Uterus (tissue), 4 donors: ENCODE data around the gene C5orf63. TPM values are rescaled to one million over a fixed set of nuclear protein-coding genes. Genes with fewer than 3 reads are reported as not detected.

Experiments
- DNase-seq, 2 donors: peaks; one replicate each; pipeline ENCODE4 v3.0.0-alpha.2; 2019 to 2020
- H3K27ac ChIP-seq, 2 donors: fragments of 200-600 bp; sonication (generic); 1 replicate in 1 of 2; 2 replicates in 1 of 2; pipeline ENCODE4 v1.5.1; 2016 to 2018
- H3K27me3 ChIP-seq, 2 donors: fragments of 200-600 bp; sonication (generic); one replicate each; pipeline ENCODE4 v1.5.1; 2018 to 2019; ENCODE audit warnings: control low read depth in 1 of 2
- H3K36me3 ChIP-seq, 2 donors: fragments of 200-600 bp; sonication (generic); one replicate each; pipeline ENCODE4 v1.5.1; 2019; ENCODE audit warnings: control low read depth in 1 of 2
- H3K4me1 ChIP-seq, 2 donors: fragments of 200-600 bp; sonication (generic); one replicate each; pipeline ENCODE4 v1.5.1; 2018 to 2019; ENCODE audit warnings: control low read depth in 1 of 2
- H3K4me3 ChIP-seq, 2 donors: fragments of 200-600 bp; sonication (generic); 1 replicate in 1 of 2; 2 replicates in 1 of 2; pipeline ENCODE4 v1.5.1; 2018 to 2019; ENCODE audit warnings: mild to moderate bottlenecking in 1 of 2
- H3K9me3 ChIP-seq, 2 donors: fragments of 200-600 bp; sonication (generic); one replicate each; pipeline ENCODE4 v1.5.1; 2019; ENCODE audit warnings: control low read depth in 1 of 2
- POLR2A ChIP-seq, 2 donors: fragments of 450-650 bp; IDR thresholded peaks; one replicate each; pipeline ENCODE4 v1.6.1; 2016; ENCODE audit warnings: antibody characterized with exemption in 2 of 2, mild to moderate bottlenecking in 1 of 2, moderate library complexity in 1 of 2
- intact Hi-C: fragments of 100-400 bp; cut with DNase I; formaldehyde crosslinking; loops from one replicate; pipeline ENCODE4 v1.15.1; 2023; ENCODE audit warnings: low total_unique reads
- total RNA-seq, 4 donors: library from RNA; depleted of rRNA in 3 of 4; stranded (reverse); fragments of >200 nt in 3 of 4; gene quantifications; one replicate each; pipeline versions ENCODE4 v1.1.0 to v1.2.4, GENCODE V29; 2014 to 2023
- TF ChIP-seq, protein P1 (sequence below), 4 experiments: fragments of 200-600 bp in 2 of 4; fragments of 450-650 bp in 2 of 4; sonication (generic) in 2 of 4; IDR thresholded peaks; one replicate each; pipeline ENCODE4 v1.5.1; 2016 to 2019; ENCODE audit warnings: antibody characterized with exemption in 4 of 4, mild to moderate bottlenecking in 2 of 4, moderate library complexity in 1 of 4
- donor health status: DM: yes; HTN: yes; CAD: no.

The C5orf63 gene
- total RNA-seq, 4 donors from 2014 or later = 3.6 to 6.0 (median 4.8) TPM; not detected in 1

DNA sequence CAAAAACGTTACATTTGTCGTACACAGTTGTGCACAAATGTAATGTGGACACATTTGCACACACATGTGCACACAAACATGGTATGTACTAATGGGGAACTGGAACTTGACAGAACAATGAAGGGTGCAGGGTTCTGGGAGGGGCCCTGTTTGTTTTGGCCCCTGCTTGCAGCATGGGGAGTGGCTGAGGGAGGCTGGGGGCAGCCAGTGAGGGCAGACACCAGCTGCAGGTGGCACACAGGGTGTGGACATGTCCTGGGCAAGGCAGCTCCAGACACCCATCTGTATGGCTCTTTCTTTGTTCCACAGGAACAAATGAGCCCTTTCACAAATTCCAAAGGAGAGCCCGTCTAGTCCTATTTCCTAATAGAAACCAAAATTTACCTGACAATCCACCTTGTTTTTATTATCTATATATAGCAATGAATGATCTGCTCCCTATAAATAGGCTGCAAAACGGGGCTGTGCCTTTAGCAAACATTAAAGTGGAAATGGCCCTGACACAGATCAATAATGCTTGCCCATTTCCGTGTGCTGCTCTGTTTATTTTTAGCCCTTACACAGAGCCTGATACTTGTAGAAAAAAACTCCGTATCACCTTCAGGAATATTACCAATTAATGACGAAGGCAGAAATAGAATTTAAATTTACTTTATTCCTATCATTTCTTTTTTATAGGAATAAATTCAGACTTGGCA is 69.4 kb downstream of the C5orf63 start:
- H3K27me3 ChIP-seq = no peaks in the 10 kb centered on the region
- TF ChIP-seq, protein P1, sequence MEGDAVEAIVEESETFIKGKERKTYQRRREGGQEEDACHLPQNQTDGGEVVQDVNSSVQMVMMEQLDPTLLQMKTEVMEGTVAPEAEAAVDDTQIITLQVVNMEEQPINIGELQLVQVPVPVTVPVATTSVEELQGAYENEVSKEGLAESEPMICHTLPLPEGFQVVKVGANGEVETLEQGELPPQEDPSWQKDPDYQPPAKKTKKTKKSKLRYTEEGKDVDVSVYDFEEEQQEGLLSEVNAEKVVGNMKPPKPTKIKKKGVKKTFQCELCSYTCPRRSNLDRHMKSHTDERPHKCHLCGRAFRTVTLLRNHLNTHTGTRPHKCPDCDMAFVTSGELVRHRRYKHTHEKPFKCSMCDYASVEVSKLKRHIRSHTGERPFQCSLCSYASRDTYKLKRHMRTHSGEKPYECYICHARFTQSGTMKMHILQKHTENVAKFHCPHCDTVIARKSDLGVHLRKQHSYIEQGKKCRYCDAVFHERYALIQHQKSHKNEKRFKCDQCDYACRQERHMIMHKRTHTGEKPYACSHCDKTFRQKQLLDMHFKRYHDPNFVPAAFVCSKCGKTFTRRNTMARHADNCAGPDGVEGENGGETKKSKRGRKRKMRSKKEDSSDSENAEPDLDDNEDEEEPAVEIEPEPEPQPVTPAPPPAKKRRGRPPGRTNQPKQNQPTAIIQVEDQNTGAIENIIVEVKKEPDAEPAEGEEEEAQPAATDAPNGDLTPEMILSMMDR (IDR thresholded peaks at IDR 0.05) = no peak
- TF ChIP-seq POLR2A (IDR thresholded peaks at IDR 0.05) = no peak
- H3K27ac ChIP-seq = no peak overlapping the region
- no peak for DNase-seq
- no peak overlapping the region for H3K4me3 ChIP-seq
- intact Hi-C loops = no loop called here
- H3K9me3 ChIP-seq = no peaks in the 10 kb centered on the region
- H3K4me1 ChIP-seq = no peaks in the 10 kb centered on the region
- H3K36me3 ChIP-seq = no peaks in the 10 kb centered on the region

GRCh38 chr5:127002390-127002789 is 70.9 kb downstream of the C5orf63 start:
- intact Hi-C loops = no loop called here
- Histone ChIP-seq H3K9me3 (no peaks in the 10 kb centered on the region), H3K27me3 (no peaks in the 10 kb centered on the region), H3K27ac (no peak overlapping the region), H3K4me3 (no peak overlapping the region), H3K4me1 (no peaks in the 10 kb centered on the region), H3K36me3 (no peaks in the 10 kb centered on the region)
- no peak for DNase-seq
- TF ChIP-seq POLR2A (IDR thresholded peaks at IDR 0.05) = no peak
- TF ChIP-seq, protein P1 (IDR thresholded peaks at IDR 0.05) = no peak

GRCh38 chr5:127001621-127002296 is 71.5 kb downstream of the C5orf63 start:
- DNase-seq = no peak
- H3K27me3 ChIP-seq = no peaks in the 10 kb centered on the region
- TF ChIP-seq, protein P1 (IDR thresholded peaks at IDR 0.05) = no peak
- no peak for TF ChIP-seq POLR2A (IDR thresholded peaks at IDR 0.05)
- H3K9me3 ChIP-seq = no peaks in the 10 kb centered on the region
- no peaks in the 10 kb centered on the region for H3K36me3 ChIP-seq
- H3K27ac ChIP-seq = no peak overlapping the region
- no peaks in the 10 kb centered on the region for H3K4me1 ChIP-seq
- no peak overlapping the region for H3K4me3 ChIP-seq
- intact Hi-C loops = no loop called here

Other genes with a start within 250 kb of the C5orf63 start
- gene MARCHF3, start 42.9 kb downstream of the C5orf63 start, total RNA-seq = 10 to 100 TPM in 1 of 4 donors, 1 to 10 TPM in 3; 6.2 to 11.9 (median 8.1) TPM
- gene MEGF10, start 217.3 kb upstream of the C5orf63 start, total RNA-seq = 1 to 10 TPM in 2 of 4 donors, under 1 TPM in 1, not detected in 1; 0.26 to 3.5 (median 1.6) TPM